HG03196 (cell line): ENCODE measurements around the gene RNU6-9.

Experiments used
- ATAC-seq: cut with Tn5 transposase; IDR thresholded peaks from one replicate; pipeline ENCODE4 v1.9.1; 2021; ENCODE audit not compliant: unreplicated experiment

The RNU6-9 gene

GRCh38 chr19:861141-861755 is 32.0 kb upstream of the RNU6-9 start:
- ATAC-seq = no peak

DNA sequence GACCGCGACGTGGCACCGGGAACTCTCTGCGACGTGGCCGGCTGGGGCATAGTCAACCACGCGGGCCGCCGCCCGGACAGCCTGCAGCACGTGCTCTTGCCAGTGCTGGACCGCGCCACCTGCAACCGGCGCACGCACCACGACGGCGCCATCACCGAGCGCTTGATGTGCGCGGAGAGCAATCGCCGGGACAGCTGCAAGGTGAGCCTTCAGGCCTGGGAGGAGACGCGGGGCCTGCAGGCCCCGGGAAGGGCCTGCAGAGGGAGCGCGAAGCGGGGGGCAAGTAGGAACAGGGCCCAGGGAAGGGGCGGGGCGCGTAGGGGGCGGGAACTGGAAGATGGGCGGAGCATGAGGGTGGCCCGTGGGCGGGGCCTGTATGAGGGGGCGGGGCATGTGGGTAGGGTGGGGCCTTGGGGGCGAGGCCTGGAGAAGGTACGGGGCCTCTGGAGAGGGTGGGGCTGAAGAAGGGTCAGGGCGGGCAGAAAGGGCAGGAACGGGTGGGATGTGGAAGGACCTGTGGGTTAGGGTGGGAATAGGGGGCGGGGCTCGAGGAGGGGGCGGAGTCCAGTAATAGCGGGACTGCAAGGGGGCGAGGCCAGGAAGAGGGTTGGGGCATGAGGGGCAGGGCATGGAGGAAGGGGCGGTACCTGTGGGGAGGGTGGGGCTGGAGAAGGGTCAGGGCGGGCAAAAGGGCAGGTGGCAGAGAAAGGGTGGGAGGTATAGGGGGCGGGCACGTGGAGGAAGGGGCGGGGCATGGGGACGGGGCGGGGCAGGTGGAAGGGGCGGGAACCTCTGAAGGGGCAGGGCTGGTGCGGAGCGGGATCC is 31.3 kb upstream of the RNU6-9 start:
- ATAC-seq = no peak

GRCh38 chr19:862581-863314 is 30.5 kb upstream of the RNU6-9 start:
- ATAC-seq = no peak

GRCh38 chr19:863315-863620 is 30.0 kb upstream of the RNU6-9 start:
- no peak for ATAC-seq

- no peak for ATAC-seq
Measured at GRCh38 chr19:866769-867300, 26.4 kb upstream of the RNU6-9 start.

- no peak for ATAC-seq
Measured at GRCh38 chr19:867301-867793, 25.9 kb upstream of the RNU6-9 start.

GRCh38 chr19:867855-868457 is 25.3 kb upstream of the RNU6-9 start:
- ATAC-seq = no peak

DNA sequence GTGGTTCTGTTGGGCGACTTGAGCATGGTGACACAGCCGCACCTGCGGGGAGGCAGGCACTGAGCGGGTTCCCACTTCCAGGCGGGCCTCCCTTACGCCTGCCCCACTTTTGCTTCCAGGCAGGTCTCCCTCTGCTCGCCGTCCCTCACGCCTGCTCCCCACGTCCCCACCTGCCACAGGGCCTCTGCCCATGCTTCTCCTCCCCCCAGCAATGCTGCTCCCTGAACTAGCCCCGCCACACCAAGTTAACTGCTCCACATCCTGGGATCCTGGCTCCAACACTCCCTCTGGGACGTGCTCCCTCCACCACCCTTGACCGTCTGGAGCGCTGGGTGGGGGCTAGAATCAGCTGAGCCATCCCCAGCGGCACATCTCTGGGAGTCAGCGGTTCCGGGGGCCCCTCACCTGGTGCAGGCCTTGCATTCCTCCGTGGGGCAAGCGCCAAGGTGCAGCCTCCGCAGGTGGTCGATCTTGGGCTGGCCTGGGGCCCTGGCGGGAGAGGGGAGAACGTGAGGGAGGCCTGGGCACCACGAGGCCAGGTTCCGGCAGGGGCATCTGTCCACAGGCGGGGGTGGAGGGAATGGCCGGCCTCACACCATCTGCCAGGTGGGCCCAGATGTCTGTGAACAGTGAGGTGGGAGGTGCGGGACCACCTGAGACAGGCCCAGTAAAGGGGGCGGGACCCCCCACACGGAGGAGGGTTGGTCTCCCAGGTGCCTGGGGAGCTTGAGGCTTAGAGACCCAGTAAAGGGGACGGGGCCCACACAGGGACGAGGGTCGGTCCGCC is 24.6 kb upstream of the RNU6-9 start:
- ATAC-seq = no peak

DNA sequence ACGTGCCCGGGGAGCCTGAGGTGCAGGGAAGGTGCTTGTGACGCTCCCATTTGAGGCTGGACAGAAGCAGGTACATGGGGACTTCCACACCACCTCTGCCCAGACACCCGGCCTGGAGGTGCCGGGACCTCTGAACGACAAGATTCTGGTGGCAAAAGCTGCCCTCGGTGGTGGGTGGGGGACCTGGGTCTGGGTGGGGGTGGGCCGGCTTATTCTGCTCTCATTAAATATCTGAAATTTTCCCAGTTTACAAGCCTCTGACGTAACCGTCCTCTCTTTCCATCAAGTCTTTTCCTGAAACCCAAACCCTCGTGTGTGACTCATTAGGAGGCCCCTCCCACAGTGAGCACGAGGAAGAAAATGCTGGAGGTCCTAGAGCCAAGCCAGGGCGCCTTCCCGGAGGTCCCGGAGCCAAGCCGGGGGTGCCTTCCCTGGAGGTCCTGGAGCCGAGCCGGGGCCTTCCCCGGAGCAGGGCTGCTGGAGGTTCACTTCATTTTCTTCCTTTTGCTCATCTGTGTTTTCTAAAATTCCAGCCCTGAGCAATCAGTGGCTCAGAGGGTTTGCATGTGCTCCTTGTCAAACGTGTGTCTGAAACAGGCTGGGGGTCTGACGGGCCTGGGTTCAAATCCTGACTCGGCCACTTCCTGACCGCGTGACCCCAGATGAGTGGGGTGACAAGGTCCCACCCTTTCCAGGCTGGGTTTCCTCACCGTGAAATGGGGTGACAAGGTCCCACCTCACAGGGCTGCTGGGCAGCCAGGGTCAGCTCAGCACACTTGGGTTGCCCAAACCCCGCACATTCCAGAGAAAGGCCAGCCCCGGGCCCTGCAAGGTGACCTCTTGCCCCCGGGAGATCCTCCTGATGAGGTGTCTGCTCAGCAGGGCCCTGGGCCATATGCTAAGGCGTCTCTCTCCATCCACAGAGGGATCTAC is 23.8 kb upstream of the RNU6-9 start:
- ATAC-seq = no peak

- ATAC-seq = no peak
Measured at GRCh38 chr19:870314-870713, 23.0 kb upstream of the RNU6-9 start.

GRCh38 chr19:870963-871401 is 22.3 kb upstream of the RNU6-9 start:
- no peak for ATAC-seq

DNA sequence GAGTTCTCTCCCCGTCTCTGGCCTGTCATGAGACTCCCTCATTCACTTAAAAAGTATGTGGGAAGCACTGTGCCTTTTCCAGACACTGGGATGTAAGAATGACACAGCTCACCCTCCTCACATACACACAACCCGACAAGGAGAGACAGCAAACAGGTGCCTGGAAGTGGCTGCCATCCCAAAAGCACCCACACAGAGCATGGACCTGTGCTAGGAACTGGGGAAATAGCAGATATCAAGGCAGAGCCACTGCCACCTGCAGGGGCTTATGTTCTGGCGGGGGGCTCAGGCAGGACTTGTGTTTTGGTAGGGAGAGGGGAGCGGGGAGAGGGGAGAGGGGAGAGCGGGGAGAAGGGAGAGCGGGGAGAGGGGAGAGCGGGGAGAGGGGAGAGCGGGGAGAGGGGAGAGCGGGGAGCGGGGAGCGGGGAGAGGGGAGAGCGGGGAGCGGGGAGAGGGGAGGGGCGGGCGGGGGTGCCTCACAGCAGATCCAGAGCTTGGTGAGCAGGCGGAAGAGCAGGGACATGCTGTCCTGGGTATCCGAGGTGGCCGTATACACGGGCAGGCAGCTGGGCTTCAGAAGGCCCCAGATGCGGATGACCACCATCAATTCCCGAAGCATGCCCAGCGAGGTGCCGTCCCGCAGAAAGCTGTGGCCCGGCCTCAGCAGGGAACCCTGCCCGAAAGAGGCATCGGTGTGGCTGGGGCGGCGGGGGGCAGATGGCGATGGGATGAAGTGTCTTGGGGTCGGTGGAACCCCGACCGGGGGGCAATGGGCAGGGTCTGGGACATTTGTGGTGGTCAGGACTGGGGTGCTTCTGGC is 21.6 kb upstream of the RNU6-9 start:
- no peak for ATAC-seq

DNA sequence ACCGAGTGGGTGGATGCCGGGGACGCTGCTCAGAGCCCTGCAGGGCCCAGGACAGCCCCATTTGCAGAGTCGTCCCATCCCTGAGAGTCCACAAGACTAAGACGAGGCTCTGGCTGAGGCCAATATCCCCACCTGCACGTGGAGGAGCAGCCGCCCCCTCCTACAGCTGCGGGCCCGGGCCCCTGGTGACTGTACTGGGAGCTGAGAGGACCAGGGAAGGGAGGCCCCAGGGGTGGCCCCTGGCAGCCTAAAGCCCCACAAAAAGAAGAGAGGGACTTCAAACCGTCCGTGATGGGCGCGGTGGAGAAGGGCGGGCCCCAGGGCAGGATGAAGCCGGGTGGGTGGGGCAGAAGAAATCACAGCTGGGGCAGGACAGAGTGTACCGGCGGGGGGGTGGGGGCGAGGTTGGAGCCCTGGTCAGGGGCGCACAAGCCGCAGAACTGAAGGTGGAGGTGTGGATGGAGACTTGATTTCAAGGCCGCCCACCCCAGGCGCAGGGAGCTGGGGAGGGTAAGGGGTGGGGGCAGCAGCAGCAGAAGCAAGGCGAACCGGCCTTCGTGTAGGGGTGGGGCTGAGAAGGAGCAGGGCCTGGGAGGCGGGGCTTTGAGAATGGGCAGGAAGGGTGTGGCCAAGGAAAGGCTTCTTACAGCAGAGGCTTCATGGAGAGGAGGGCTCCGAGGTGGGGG is 20.9 kb upstream of the RNU6-9 start:
- ATAC-seq = no peak

DNA sequence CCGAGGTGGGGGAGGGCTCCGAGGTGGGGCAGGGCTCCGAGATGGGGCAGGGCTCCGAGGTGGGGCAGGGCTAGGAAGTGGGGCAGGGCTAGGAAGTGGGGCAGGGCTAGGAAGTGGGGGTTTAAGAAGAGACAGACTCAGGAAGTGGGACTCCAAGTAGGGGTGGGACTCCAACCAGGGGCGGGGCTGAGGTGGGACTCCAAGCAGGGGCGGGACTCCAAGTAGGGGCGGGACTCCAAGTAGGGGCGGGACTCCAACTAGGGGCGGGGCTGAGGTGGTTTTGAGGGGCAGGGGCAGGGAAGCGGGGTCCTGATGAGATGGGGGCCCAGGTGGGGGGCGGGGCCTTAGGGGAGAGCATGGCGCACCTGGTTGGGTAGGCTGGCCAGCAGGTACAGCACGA is 20.2 kb upstream of the RNU6-9 start:
- ATAC-seq = no peak

DNA sequence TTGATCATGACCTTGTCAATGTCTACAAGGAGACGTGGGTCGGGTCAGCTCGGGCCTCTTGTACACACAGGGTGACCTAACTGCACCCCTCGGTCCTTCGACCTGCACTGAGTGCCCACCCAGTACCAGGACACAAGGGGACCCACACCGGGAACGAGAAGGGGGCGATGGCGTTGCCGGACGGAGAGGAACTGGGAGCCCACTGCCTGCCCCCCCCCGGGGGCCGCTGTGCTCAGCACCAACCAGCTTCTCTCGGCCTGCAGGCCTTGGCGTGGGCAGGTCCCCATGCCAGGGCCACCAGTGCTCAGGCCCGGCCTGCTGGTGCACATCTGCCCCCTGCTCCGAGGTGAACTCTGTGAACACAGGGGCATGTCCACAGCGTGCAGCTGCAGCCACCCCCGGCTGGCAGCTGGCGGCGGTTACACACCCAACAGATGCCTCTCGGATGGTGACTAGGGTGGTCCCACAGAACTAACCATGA is 19.7 kb upstream of the RNU6-9 start:
- no peak for ATAC-seq

DNA sequence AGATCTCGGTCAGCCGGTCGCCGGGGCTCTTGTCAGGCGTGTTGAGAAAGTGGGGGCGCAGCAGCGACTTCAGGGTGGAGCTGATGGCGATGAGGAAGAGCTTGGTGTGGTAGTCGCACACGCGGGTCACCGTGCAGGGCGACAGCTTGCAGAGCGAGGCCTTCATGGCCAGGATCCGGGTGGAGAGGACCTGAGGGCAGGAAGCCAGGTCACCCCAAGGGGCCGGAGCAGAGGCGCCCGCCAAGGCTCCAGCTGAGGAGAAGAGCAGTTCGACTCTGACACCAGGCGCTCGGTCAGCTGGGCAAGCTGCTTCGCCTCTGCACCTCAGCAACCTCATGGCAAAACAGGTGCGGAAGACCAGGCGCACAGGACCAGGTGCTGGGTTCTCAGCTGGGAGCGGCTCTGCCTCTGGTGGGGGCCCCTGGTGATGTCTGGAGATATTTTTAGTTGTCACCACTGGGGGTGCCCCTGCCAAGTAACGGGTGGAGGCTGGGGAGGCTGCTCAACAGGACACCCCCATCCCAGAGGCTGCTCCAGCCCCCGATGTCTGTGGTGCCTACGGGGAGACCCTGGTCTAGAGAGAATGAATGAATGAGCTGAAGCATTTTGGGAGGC is 17.9 kb upstream of the RNU6-9 start:
- ATAC-seq = no peak

- ATAC-seq = no peak
Measured at GRCh38 chr19:876089-876488, 17.2 kb upstream of the RNU6-9 start.
